GM21526 (cell line): ENCODE results near the gene LRRK2.
"Not testable (repeated sequence)": the region's sequence is repeated elsewhere in the genome, so short reads cannot be mapped to it uniquely, and the experiment has no call there.

Experiments used
- ATAC-seq: cut with Tn5 transposase; IDR thresholded peaks from one replicate; pipeline ENCODE4 v1.9.1; 2021; ENCODE audit warnings: moderate library complexity; ENCODE audit not compliant: unreplicated experiment, low FRiP score

The LRRK2 gene

DNA sequence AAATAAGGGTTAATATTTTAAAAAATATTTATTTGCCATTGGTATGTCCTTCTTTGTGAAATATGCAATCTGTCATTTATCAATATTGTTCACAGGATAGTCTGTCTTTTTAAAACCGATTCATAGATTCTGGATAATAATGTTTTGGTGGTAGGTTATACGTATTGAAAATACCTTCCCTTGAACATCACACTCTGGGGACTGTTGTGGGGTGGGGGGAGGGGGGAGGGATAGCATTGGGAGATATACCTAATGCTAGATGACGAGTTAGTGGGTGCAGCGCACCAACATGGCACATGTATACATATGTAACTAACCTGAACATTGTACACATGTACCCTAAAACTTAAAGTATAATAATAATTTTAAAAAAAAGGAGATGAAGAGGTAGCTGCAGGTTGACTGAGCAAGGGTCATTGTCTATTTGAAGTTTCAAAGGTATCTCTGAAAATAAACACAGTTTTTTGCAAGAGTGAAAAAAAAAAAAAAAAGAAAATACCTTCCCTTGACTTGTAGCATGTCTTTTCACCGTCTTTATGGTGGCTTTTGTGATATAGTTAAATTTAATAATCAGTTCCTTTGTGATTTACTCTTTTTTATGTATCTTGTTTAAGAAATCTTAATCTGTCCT lies 19.8 kb downstream of the LRRK2 start:
- not testable (repeated sequence) for ATAC-seq

DNA sequence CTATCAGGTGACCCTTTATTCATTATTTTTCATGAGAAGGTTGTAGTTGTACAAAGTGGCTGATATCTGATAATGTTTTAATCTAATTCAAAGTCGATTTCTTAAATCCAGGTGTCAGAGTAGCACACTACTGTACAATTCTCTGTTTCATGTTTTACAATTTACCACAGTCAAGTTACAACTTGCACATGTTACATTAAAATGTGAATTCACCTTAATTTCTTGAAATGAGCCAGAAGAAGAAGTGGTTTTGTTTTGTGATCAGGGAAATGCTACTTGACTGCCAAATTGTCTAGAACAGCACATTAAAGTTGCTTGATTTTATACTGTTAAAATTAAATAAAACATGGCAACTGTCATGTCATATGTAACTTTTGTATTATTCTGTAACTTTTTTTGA lies 23.2 kb downstream of the LRRK2 start:
- no peak for ATAC-seq

DNA sequence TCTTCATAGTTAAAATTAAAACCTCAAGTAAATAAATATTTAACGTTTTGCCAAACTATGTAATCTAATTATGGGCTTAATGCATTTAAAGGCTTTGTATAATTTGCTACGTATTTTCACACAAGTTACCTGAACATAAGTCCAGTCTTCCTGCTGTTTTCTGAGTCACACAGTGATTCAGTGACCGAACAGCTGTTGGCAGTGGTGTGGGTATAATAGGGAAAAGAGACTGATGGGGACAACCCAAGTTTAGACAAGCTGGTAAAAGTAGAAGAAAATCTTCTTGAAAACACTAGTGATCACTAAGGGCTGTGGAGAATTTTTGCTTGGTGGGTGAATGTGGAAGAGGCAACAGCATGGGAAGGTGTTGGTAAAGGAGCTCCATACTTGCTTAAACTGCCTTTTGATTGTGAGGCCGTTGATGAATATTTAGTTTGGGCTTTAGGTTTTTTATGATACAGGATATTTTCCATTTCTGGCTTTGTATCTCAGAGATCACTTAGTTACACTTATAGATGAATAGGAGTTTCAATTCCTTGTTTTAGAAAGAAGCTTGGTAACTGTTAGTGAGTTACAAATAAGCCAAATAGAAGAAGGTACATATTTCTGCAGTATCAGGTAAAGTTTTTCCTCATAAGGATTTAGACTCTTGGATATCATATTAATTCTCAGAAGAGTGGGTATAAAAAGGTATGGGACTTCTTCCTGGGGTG lies 23.9 kb downstream of the LRRK2 start:
- ATAC-seq = no peak

DNA sequence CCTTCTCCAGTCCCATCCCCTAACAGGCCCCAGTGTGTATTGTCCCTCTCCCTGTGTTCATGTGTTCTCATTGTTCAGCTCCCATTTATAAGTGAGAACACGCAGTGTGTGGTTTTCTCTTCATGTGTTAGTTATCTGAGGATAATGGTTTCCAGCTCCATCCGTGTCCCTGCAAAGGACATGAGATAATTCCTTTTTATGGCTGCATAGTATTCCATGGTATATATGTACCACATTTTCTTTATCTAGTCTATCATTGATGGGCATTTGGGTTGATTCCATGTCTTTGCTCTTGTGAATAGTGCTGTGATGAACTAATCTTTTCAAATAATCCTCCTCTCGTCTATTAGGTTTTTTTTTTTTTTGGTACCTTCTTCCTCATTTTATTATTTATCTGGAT lies 25.9 kb downstream of the LRRK2 start:
- not testable (repeated sequence) for ATAC-seq

DNA sequence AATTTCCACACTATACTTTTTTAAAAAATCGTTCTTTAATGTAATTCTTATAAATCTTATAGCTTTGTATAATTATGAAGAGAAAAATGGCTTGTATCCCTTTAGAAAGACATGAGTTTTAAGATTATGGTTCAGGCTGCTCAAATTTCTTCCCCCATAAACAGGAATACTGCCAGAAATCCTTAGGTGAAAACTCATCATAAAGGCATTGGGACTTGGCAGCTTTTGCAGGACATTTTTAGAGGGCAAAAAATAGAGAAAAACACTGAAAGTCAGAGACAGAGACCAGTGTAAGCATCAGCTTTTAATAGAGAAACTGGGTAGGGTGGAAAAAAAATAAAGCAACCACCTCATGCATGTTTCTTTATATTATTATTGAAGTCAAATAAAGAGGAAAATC lies 29.1 kb downstream of the LRRK2 start:
- no peak for ATAC-seq

DNA sequence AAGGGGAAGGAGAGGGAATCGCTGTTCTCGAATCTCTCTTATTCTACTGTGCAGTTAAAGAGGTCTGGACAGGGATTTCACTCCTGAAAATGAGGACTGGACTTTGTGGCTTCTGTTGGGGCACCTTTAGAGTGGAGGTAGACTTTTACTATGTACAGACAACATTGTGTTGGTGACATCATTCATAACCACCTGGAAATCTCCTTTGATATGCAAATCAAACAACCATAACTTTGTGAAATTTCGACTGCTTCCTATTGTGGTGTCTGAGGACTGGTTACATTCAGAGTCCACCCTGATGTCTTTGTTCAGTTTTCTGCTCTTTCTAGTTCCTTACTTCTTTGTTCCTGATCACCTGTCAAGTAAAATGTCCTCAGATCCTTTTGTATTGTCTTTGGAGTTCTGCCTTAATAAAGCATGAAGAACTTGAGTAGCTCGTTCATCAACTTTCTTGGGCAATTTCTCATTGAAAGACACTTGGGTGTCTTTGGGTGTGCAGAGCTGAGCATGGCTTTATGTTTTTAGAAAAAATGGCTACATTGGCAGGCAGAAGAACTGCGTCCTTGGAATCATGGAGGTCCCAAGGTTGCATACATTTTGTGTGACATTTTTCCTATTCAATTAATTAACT lies 29.8 kb downstream of the LRRK2 start:
- ATAC-seq = no peak

DNA sequence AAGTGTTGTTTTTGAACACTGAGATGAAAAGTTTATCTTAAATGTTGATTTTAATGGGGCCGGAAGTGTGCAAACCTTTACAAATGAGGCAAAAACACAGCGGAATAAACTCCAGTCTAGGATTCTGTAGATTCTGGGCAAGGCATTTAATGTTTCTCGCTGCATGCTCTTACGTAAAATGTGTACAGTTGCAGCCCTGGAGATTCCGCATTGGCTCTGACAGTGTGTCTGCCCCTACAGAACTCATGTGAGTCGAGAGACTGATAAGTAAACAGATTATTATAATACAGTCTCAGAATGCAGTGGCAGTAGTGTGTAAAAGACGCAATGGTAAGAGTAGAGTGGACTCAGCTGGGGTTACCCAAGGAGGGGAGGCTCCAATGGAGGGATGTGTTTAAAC lies 33.6 kb downstream of the LRRK2 start:
- ATAC-seq = no peak

DNA sequence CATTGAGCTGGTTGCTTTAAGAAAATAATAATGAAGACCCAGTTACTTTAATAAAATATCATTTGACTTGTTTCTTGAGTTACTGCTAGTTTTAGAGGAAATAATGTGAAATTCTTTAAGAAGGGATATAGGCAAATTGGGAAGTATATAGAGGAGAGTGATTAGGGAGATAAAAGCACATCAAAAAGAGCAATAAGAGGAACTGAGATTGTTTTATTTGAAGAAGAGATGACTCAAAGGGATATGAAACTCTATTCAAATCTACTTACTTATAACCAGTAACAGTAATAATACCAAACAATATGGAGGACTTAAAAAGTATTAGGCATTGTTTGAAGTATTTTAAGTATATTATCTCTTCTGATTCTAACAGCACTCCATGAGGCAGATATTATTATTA lies 37.1 kb downstream of the LRRK2 start:
- peak; percentile 85 for ATAC-seq

DNA sequence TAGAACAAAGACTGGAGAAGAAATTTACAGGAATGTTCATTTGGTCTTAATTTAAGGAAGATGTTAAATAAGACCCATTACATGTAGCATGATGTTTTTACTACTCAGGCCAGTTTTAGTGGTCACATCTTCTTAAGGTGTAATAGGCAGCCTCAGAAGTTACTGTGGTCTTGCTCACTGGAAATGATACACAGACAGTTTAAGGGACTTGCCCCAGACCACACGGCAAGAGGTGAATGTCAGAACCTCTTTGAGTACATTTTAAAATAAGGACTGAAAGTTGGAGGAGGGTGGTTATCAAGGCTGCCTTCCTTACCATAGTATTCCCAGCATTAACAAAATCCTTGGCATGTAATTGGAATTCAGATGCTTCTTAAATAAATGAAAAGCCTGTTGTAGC lies 37.9 kb downstream of the LRRK2 start:
- ATAC-seq = peak; percentile 80

DNA sequence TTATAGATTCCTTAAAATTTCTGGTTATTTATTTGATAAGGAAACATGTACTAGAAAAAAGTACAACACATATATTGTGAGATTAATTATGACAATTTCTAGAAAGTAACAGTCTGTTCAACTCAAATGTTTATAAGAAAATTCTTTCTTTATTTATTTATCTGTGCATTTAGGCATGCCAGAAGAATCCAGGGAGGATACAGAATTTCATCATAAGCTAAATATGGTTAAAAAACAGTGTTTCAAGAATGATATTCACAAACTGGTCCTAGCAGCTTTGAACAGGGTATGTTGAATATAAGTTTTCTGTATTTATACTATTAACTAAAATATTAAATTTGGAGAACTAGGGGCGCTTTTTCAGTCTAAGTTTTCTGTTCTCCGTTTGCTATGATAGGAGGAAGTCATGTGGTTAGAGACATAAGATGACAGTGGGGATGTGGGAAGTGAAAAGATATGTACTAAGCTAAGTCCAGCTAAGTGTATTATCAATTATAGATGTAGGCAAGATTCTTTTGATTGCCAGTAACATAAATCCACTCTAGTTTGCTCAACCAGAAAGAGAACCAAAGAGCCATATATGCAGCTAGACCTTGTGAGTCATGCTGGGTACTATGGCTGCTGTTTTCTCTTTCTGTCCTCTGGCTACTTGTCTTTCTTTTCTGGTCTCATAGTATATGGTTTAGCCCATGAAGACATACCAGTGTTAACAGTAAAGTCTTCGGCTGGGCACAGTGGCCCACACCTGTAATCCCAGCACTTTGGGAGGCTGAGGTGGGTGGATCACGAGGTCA lies 39.0 kb downstream of the LRRK2 start:
- peak; percentile 41 for ATAC-seq

DNA sequence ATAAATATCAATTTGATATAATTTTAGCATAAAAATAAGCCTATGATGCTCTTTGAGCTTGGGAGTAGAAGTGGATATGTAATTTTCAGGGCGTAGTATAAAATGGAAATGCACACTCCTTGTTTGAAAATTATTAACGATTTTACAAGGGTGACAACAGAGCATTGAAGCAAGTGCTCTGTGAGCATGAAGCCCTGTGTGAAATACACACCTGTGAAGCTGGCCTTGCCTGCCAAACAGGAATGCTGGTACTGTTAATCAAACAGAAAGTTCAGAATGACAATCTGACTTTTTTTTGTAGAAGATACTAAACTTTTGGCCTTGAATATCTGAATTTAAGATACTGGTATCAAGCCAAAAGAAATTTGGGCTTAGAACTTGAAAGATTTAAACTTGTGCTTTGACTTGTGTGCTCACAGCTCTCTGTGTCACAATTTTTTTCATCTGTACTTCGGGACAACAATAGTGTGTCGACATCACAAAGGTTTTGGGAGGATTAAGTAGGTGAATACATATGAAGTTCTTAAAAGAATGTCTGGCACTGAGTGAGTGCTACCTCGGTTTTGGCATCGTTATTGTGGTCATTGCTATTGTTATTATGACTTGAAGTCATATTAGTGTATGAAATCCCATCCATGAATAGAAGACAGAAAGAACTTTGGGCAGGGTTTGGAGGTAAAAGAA lies 47.3 kb downstream of the LRRK2 start:
- no peak for ATAC-seq

DNA sequence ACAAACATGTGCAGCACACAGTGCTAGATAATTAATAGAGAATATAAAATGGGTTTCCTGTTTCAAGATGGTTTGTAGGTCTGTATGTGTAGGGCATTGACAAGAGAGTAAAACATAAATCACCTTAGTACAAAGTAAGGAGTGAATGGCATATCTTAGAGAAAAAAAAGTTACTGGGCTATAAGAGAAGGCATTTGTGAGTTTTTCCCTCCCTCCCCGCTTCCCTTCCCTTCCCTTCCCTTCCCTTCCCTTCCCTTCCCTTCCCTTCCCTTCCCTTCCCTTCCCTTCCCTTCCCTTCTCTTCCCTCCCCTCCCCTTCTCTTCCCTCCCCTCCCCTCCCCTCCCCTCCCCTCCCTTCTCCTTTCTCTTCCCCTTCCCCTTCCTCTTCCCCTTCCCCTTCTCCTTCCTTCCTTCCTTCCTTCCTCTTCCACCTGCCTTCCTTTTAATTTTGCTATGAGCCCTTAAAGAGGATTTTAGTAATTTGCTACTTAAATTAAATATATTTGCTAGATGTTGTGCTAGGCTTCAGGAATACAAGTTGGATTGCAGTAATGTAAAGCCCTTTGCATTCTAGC lies 57.1 kb downstream of the LRRK2 start:
- ATAC-seq = no peak

DNA sequence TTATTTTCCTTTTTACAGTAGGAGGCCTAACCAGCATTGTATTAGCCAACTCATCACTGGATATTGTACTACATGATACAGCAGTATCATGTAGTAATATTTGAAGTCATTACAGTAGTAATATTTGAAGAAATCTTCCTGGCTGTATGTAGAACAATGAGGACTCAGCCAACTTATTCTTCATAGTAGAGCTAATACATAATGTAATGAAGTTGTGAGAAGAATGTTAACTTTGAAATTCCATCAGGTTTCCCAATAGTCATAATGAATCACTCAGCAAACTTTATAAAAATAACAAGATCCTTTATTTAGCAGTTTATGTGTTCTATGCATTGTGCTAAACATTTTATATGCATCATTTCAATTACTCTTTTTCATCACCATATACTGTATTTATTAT lies 61.8 kb downstream of the LRRK2 start:
- ATAC-seq = no peak

DNA sequence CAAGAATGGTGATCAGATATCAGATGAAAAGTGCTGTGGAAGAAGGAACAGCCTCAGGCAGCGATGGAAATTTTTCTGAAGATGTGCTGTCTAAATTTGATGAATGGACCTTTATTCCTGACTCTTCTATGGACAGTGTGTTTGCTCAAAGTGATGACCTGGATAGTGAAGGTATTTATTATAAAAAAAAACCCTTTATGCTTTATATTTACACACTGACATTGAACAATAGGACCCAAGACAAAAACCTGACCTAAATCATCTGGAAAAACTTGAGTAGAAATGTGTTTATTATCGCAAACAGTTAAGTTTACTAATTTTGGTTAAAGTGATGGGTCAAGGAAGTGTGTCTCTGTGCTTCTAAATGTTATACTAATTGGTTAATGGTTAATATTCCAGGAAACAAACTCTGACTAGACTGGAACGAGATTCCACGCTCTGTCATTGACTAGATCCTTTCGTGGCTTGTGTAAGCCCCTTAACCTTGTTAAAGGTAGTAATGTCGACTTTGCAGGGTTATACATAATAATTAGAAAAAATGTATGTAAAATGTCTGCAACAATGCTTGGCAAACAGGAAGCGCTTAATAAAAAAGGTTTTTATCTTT lies 62.7 kb downstream of the LRRK2 start:
- no peak for ATAC-seq

DNA sequence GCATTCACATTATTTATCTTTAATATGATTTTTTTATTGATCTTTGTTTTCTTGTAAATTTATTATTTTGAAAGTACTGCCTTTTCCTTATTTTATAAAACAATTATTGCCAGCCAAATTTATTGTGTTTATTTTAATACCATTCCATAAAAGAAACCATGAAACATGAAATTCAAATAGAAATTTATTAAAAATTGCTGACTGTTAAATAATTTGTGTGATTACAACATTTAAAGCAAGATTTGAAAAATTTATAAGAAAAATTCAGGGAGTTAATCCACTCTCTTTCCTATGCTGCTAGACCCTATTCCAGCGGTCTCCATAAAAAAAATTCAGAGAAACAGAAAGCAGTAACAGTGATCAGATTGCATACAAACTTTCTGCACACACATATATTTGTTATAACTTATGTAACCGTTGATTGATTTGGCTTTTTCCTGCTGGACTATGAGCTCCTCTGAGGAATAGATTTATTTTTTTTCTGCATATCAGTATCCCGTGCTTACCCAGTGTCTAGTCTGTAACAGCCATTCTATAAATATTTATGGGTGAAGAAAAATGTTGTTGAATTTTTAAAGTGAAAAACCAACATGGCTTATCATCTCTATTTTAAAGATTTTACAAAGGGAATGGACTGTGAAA lies 68.1 kb downstream of the LRRK2 start:
- no peak for ATAC-seq

DNA sequence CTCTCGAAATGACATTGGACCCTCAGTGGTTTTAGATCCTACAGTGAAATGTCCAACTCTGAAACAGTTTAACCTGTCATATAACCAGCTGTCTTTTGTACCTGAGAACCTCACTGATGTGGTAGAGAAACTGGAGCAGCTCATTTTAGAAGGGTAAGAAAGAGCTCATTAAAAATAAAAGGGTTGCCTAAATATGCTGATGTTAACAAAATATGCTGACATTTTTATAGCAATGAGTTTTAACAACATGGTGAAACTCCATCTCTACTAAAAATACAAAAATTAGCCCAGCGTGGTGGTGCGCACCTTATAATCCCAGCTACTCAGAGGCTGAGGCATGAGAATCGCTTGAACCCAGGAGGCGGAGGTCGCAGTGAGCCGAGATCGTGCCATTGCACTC lies 73.5 kb downstream of the LRRK2 start:
- ATAC-seq = no peak

DNA sequence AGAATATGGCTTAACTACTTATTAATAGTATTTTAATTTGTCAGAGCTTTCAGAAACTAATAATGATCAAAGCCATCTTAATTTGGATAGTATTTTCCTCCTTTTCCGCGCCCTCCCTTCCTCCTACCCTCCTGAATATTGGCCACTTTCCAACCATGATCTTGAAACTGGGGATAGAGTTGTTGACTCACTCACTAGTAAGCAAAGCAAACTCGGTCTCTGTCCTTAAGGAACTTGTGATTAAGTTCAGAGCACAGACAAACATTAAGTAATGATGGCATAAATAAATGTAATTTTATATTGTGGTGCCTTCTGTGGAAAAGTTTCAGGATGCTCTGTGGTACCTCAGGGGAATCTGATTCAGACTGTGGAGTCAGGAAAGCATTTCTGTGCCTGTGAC lies 75.7 kb downstream of the LRRK2 start:
- ATAC-seq = no peak

DNA sequence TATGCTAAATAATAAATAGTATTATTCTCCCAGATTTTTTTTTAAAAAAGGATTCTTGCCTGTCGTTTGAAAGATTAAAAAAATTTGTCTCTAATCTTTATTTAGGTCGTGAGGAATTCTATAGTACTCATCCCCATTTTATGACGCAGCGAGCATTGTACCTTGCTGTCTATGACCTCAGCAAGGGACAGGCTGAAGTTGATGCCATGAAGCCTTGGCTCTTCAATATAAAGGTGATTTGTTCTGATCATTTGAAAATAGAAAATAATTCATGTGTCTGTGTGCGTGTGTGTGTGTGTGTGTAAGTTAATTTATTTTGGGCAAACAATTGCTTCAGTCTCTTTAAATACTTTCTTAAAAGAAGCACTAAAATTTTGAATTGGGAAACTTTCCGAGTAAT lies 84.2 kb downstream of the LRRK2 start:
- no peak for ATAC-seq

DNA sequence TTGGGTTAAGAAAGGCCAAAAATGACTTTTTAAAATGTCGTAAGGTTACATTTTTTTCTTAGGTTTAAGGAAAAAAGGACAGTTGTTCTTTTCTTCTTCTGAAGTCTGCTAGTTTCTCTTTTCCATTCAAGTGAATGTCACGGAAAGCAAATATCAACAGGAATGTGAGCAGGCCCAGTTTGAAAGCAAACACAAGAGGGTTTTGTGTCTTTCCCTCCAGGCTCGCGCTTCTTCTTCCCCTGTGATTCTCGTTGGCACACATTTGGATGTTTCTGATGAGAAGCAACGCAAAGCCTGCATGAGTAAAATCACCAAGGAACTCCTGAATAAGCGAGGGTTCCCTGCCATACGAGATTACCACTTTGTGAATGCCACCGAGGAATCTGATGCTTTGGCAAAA lies 85.4 kb downstream of the LRRK2 start:
- ATAC-seq = no peak
